ENCODE measurements around the gene ZBTB20.

DNA sequence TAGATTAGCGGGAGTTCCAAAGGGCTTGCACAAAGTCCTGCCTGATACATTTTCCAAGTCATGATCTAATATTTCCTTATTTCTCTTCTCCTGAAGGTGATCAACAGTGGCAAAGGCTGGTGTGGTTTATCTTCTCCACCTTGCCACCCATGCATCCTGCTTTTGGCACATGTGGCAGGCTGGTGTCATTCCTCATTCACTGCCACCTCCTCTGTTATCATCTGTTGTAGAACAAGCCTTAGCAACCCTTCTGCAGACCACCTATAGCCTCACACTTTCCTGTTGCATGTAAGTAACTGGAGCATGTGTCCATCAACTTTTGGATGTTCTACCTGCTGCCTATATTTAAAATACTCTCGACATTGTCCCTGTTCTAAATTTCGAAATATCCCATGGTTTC lies 294.1 kb downstream of the ZBTB20 start:
- TF ChIP-seq, protein P1, sequence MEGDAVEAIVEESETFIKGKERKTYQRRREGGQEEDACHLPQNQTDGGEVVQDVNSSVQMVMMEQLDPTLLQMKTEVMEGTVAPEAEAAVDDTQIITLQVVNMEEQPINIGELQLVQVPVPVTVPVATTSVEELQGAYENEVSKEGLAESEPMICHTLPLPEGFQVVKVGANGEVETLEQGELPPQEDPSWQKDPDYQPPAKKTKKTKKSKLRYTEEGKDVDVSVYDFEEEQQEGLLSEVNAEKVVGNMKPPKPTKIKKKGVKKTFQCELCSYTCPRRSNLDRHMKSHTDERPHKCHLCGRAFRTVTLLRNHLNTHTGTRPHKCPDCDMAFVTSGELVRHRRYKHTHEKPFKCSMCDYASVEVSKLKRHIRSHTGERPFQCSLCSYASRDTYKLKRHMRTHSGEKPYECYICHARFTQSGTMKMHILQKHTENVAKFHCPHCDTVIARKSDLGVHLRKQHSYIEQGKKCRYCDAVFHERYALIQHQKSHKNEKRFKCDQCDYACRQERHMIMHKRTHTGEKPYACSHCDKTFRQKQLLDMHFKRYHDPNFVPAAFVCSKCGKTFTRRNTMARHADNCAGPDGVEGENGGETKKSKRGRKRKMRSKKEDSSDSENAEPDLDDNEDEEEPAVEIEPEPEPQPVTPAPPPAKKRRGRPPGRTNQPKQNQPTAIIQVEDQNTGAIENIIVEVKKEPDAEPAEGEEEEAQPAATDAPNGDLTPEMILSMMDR (IDR thresholded peaks at IDR 0.05): no peak
- TF ChIP-seq POLR2A (IDR thresholded peaks at IDR 0.05) (no peak), POLR2AphosphoS5 (IDR thresholded peaks at IDR 0.05) (no peak)
